IMR-90 (cell line): ENCODE data around the gene INTS11. TPM values are rescaled to one million over a fixed set of nuclear protein-coding genes. Genes with fewer than 3 reads are reported as not detected.

Source experiments
- ATAC-seq: fragments of 200-7000 bp; cut with Tn5 transposase; 2 replicates; pipeline ENCODE4 v1.9.1; 2020; ENCODE audit warnings: low read depth, mild to moderate bottlenecking, moderate library complexity
- BruUV-seq: library from RNA; stranded (reverse); fragments of 400-500 nt; replicated peaks from 2 replicates; lab custom pipeline; 2021; lab: Mats Ljungman, UMichigan
- CTCF ChIA-PET: fragments of 300-600 bp; formaldehyde crosslinking; extraction: SDS; loops from one replicate; lab custom pipeline; 2021; ENCODE audit warnings: antibody characterized with exemption; lab: Yijun Ruan, JAX
- POLR2A ChIA-PET: fragments of 300-600 bp; sonication (Branson Sonifier 250); formaldehyde crosslinking; loops from one replicate; lab custom pipeline; 2022; ENCODE audit warnings: antibody characterized with exemption; ENCODE audit not compliant: unreplicated experiment; lab: Charles Lee
- DNase-seq: peaks from one replicate; pipeline ENCODE4 v3.0.0; 2013
- H2AFZ ChIP-seq: replicated peaks from 2 replicates; pipeline ENCODE3; 2013; ENCODE audit warnings: low read length, mild to moderate bottlenecking; ENCODE audit not compliant: poor library complexity
- H2AK5ac ChIP-seq: 2 replicates; pipeline ENCODE4 v1.6.1; 2013; ENCODE audit warnings: low read depth, low read length, inconsistent platforms
- H2AK9ac ChIP-seq: replicated peaks from 2 replicates; pipeline ENCODE3; 2013; ENCODE audit warnings: mild to moderate bottlenecking, low read depth, low read length, moderate library complexity; ENCODE audit not compliant: poor library complexity
- H2BK120ac ChIP-seq: 2 replicates; pipeline ENCODE4 v1.6.1; 2013; ENCODE audit warnings: low read depth, low read length, inconsistent platforms
- H2BK15ac ChIP-seq: 3 replicates; pipeline ENCODE4 v1.6.1; 2013; ENCODE audit warnings: low read depth, low read length, inconsistent platforms
- H2BK20ac ChIP-seq: 2 replicates; pipeline ENCODE4 v1.6.1; 2013; ENCODE audit warnings: low read depth, mild to moderate bottlenecking, inconsistent platforms, low read length, moderate library complexity
- H2BK5ac ChIP-seq: 2 replicates; pipeline ENCODE4 v1.6.1; 2013; ENCODE audit warnings: mild to moderate bottlenecking, low read depth, low read length, inconsistent platforms; ENCODE audit not compliant: poor library complexity, severe bottlenecking
- H3K14ac ChIP-seq: replicated peaks from 2 replicates; pipeline ENCODE4 v1.6.1; 2013; ENCODE audit warnings: low read depth, low read length, inconsistent platforms
- H3K18ac ChIP-seq: 2 replicates; pipeline ENCODE4 v1.6.1; 2013; ENCODE audit warnings: low read depth, low read length, control low read depth
- H3K23ac ChIP-seq: 2 replicates; pipeline ENCODE4 v1.6.1; 2013; ENCODE audit warnings: low read depth, low read length, inconsistent platforms
- H3K27ac ChIP-seq: 2 replicates; pipeline ENCODE4 v1.5.1; 2013; ENCODE audit warnings: mild to moderate bottlenecking, control low read depth, low read length; ENCODE audit not compliant: insufficient read depth
- H3K27me3 ChIP-seq: 2 replicates; pipeline ENCODE4 v1.6.1; 2013; ENCODE audit warnings: low read length; ENCODE audit not compliant: control insufficient read depth, insufficient read depth
- H3K36me3 ChIP-seq: 2 replicates; pipeline ENCODE4 v1.6.1; 2013; ENCODE audit warnings: low read length, mixed read lengths; ENCODE audit not compliant: control insufficient read depth, insufficient read depth
- H3K4ac ChIP-seq: 2 replicates; pipeline ENCODE4 v1.6.1; 2013; ENCODE audit warnings: low read depth, low read length, inconsistent platforms
- H3K4me1 ChIP-seq: 2 replicates; pipeline ENCODE4 v1.6.1; 2013; ENCODE audit warnings: low read length, mixed read lengths; ENCODE audit not compliant: control insufficient read depth, insufficient read depth
- H3K4me2 ChIP-seq: 2 replicates; pipeline ENCODE4 v1.6.1; 2013; ENCODE audit warnings: low read depth, mild to moderate bottlenecking, control low read depth, low read length, moderate library complexity
- H3K4me3 ChIP-seq: 2 replicates; pipeline ENCODE4 v1.5.1; 2013; ENCODE audit warnings: low read depth, mild to moderate bottlenecking, control low read depth, low read length, moderate library complexity; ENCODE audit not compliant: insufficient read depth
- H3K56ac ChIP-seq: 2 replicates; pipeline ENCODE4 v1.6.1; 2013; ENCODE audit warnings: low read length, inconsistent platforms; ENCODE audit not compliant: insufficient read depth; ENCODE audit errors: extremely low read depth
- H3K79me1 ChIP-seq, 2 experiments: 2 replicates each; pipeline ENCODE4 v1.6.1; 2013; ENCODE audit warnings: low read length in 2 of 2, inconsistent platforms in 1 of 2, low read depth in 1 of 2
- H3K9ac ChIP-seq: 2 replicates; pipeline ENCODE4 v1.6.1; 2013; ENCODE audit warnings: low read depth, low read length, control low read depth
- H3K9me1 ChIP-seq: 2 replicates; pipeline ENCODE4 v1.6.1; 2013; ENCODE audit warnings: low read length, inconsistent platforms; ENCODE audit not compliant: insufficient read depth
- H3K9me3 ChIP-seq: 2 replicates; pipeline ENCODE4 v1.6.1; 2013; ENCODE audit warnings: low read length; ENCODE audit not compliant: control insufficient read depth, insufficient read depth
- H4K20me1 ChIP-seq: 2 replicates; pipeline ENCODE4 v1.6.1; 2013; ENCODE audit warnings: low read length, inconsistent platforms; ENCODE audit not compliant: insufficient read depth
- H4K5ac ChIP-seq: 2 replicates; pipeline ENCODE4 v1.6.1; 2013; ENCODE audit warnings: mild to moderate bottlenecking, low read depth, low read length, control low read depth
- H4K8ac ChIP-seq, 2 experiments: 2 replicates each; pipeline ENCODE4 v1.6.1; 2013; ENCODE audit warnings: low read depth in 2 of 2, low read length in 2 of 2, control low read depth in 1 of 2, inconsistent platforms in 1 of 2
- H4K91ac ChIP-seq: 2 replicates; pipeline ENCODE4 v1.6.1; 2013; ENCODE audit warnings: low read depth, low read length, inconsistent platforms; ENCODE audit not compliant: insufficient read depth
- BHLHE40 ChIP-seq: fragments of 150-350 bp; IDR thresholded peaks from 2 replicates; pipeline ENCODE4 v1.6.1; 2016; ENCODE audit warnings: mild to moderate bottlenecking, low read depth, low read length
- CEBPB ChIP-seq: IDR thresholded peaks from 2 replicates; pipeline ENCODE4 v1.6.1; 2012; ENCODE audit warnings: low read depth, low read length, improper control_type of control experiment
- CTCF ChIP-seq: conservative IDR thresholded peaks from 2 replicates; pipeline ENCODE4 v1.5.1; 2012; ENCODE audit warnings: mild to moderate bottlenecking, low read depth, low read length, improper control_type of control experiment
- FOS ChIP-seq: fragments of 150-350 bp; IDR thresholded peaks from 2 replicates; pipeline ENCODE4 v1.6.1; 2016; ENCODE audit warnings: low read depth, low read length
- MAFK ChIP-seq: IDR thresholded peaks from 2 replicates; pipeline ENCODE4 v1.6.1; 2012; ENCODE audit warnings: low read depth, low read length, improper control_type of control experiment
- MAZ ChIP-seq: IDR thresholded peaks from 2 replicates; pipeline ENCODE4 v1.6.1; 2012; ENCODE audit warnings: low read depth, mild to moderate bottlenecking, low read length, improper control_type of control experiment, moderate library complexity, borderline replicate concordance
- NFE2L2 ChIP-seq: fragments of 150-350 bp; IDR thresholded peaks from 2 replicates; pipeline ENCODE4 v1.6.1; 2016; ENCODE audit warnings: low read depth, mild to moderate bottlenecking, low read length
- POLR2A ChIP-seq: IDR thresholded peaks from 2 replicates; pipeline ENCODE4 v1.6.1; 2012; ENCODE audit warnings: mild to moderate bottlenecking, low read depth, low read length
- RAD21 ChIP-seq: IDR thresholded peaks from 2 replicates; pipeline ENCODE4 v1.6.1; 2012; ENCODE audit warnings: low read length, improper control_type of control experiment
- RCOR1 ChIP-seq: IDR thresholded peaks from 2 replicates; pipeline ENCODE4 v1.6.1; 2012; ENCODE audit warnings: mild to moderate bottlenecking, low read length, improper control_type of control experiment; ENCODE audit not compliant: insufficient replicate concordance
- RFX5 ChIP-seq: IDR thresholded peaks from 2 replicates; pipeline ENCODE4 v1.8.0; 2012; ENCODE audit warnings: low read depth, mild to moderate bottlenecking, low read length, moderate library complexity
- USF2 ChIP-seq: fragments of 150-350 bp; IDR thresholded peaks from 2 replicates; pipeline ENCODE4 v1.6.1; 2017; ENCODE audit warnings: mild to moderate bottlenecking, antibody characterized with exemption, low read length, low read depth
- WGBS, 2 experiments: methylation state at CpG; one replicate each; pipeline versions ENCODE4 v1.1.5 to v1.1.7; 2013; ENCODE audit warnings: missing lambda C conversion rate in 2 of 2; ENCODE audit not compliant: insufficient read length in 1 of 2; ENCODE audit errors: extremely low coverage in 2 of 2; 5-methylcytosine and 5-hydroxymethylcytosine counted together
- dilution Hi-C: fragments of 300-500 bp; cut with HindIII; formaldehyde crosslinking; loops from one replicate; pipeline ENCODE4 v1.14.3; 2018; ENCODE audit warnings: low sequenced_read_pairs; ENCODE audit not compliant: unreplicated experiment
- in situ Hi-C: fragments of 300-500 bp; cut with MboI; formaldehyde crosslinking; loops from 3 replicates; pipeline ENCODE4 v1.14.3; 2019; ENCODE audit warnings: low sequenced_read_pairs, inconsistent platforms, mixed read lengths
- intact Hi-C: fragments of 100-400 bp; cut with micrococcal nuclease; formaldehyde crosslinking; loops from 2 replicates; pipeline ENCODE4 v1.10.0; 2022
- polyA plus RNA-seq, 3 experiments: library from polyadenylated mRNA; depleted of rRNA; stranded (reverse); fragments of >200 nt; gene quantifications; 2 replicates each; pipeline ENCODE4 v1.2.3, GENCODE V29; 2012; ENCODE audit warnings: low replicate concordance in 1 of 3
- total RNA-seq: library from RNA; depleted of rRNA; stranded (reverse); fragments of >200 nt; gene quantifications from 2 replicates; pipeline ENCODE4 v1.2.3, GENCODE V29; 2012

INTS11 gene
- total and polyA plus RNA-seq, 2 of the 4 experiments (the other 2 are of a cell fraction), result 56.1 to 123 TPM

- H3K56ac ChIP-seq, result 0 out of 2 replicates have a peak overlapping the region, but pooled peaks have one; percentile 31
- H3K4me2 ChIP-seq, result peak overlapping the region; percentile 100
- WGBS, 2 experiments, result 30% methylated on average over 9 of the region's 25 CpGs; no CpG with 5 or more reads in 1 of the 2 experiments
- no peaks in the 10 kb centered on the region for H3K27me3 ChIP-seq
- H3K4me3 ChIP-seq, result peak overlapping the region; percentile 93
- H4K8ac ChIP-seq, result peak overlapping the region; percentile 36 to 91; a peak in 3 of 4 replicates
- ATAC-seq (peak; percentile 30), DNase-seq (peak; percentile 71)
- peak overlapping the region; percentile 90 for H3K4ac ChIP-seq
- POLR2A ChIA-PET, result no interaction called here
- H3K4me1 ChIP-seq, result peaks cover 31% of the 10 kb centered on the region
- peak overlapping the region; percentile 38 for H2BK20ac ChIP-seq
- H2AK9ac ChIP-seq, result peak overlapping the region; percentile 97
- H3K14ac ChIP-seq, result peak overlapping the region; percentile 67
- H2BK5ac ChIP-seq, result peak overlapping the region; percentile 75
- H4K91ac ChIP-seq, result peak overlapping the region; percentile 86
- H4K5ac ChIP-seq, result peak overlapping the region; percentile 58
- CTCF ChIA-PET, result interaction anchor here (0.7 to 1.3 kb wide), 2 partner anchors 29 to 183 kb away, joined by 3 read pairs; no protein-coding TSS in a partner anchor
- H3K9ac ChIP-seq, result peak overlapping the region; percentile 91
- H3K79me1 ChIP-seq, result peaks cover 3 to 68% of the 10 kb centered on the region in 2 experiments; a peak in 3 of 4 replicates
- peak overlapping the region; percentile 87 for H2AFZ ChIP-seq
- BruUV-seq, result no TSS peak
- dilution Hi-C loops, result no loop called here
- H3K36me3 ChIP-seq, result peaks cover 8% of the 10 kb centered on the region
- H2BK120ac ChIP-seq, result peak overlapping the region; percentile 70
- H3K27ac ChIP-seq, result peak overlapping the region; percentile 89
- H2BK15ac ChIP-seq, result peak overlapping the region; percentile 72; the same call in 2 of the 3 replicates
- peak; percentile 86 for TF ChIP-seq MAZ
- TF ChIP-seq RAD21, result no peak
- peak; percentile 64; the same call in 1 of the 2 replicates for TF ChIP-seq NFE2L2
- TF ChIP-seq MAFK, result no peak; the same call in 1 of the 2 replicates
- no peak for TF ChIP-seq CEBPB
- TF ChIP-seq USF2, result no peak
- no peak for TF ChIP-seq RCOR1
- TF ChIP-seq FOS, result peak; percentile 41; the same call in 1 of the 2 replicates
- TF ChIP-seq CTCF, result no peak
- TF ChIP-seq RFX5, result no peak
- TF ChIP-seq BHLHE40, result peak; percentile 19; the same call in 1 of the 2 replicates
- TF ChIP-seq POLR2A, result no peak
- in situ Hi-C loops, result no loop called here
- H3K23ac ChIP-seq, result peak overlapping the region; percentile 84
- intact Hi-C loops, result loop anchor here (5.0 kb wide), 2 partner anchors 52 to 183 kb away; partner anchors contain the start of gene MXRA8
- H3K18ac ChIP-seq, result peak overlapping the region; percentile 24; the same call in 1 of the 2 replicates
- peak overlapping the region; percentile 91 for H2AK5ac ChIP-seq
- H3K9me1 ChIP-seq, result peaks cover 3% of the 10 kb centered on the region
- H4K20me1 ChIP-seq, result peaks cover 41% of the 10 kb centered on the region
- H3K9me3 ChIP-seq, result no peaks in the 10 kb centered on the region
Measured at GRCh38 chr1:1305300-1306069, 19.0 kb downstream of the INTS11 start.
